AG10803 (cell line): ENCODE measurements around the gene UBTFL1.

Source experiments
- DNase-seq: peaks from one replicate; pipeline ENCODE4 v3.0.0; 2010; ENCODE audit warnings: low read depth
- H3K4me3 ChIP-seq: 2 replicates; pipeline ENCODE4 v1.5.1; 2011; ENCODE audit warnings: mild to moderate bottlenecking, low read length, control low read depth
- CTCF ChIP-seq: conservative IDR thresholded peaks from 2 replicates; pipeline ENCODE4 v1.5.1; 2011; ENCODE audit warnings: mild to moderate bottlenecking, low read length, control low read depth, inconsistent platforms

UBTFL1 gene

DNA sequence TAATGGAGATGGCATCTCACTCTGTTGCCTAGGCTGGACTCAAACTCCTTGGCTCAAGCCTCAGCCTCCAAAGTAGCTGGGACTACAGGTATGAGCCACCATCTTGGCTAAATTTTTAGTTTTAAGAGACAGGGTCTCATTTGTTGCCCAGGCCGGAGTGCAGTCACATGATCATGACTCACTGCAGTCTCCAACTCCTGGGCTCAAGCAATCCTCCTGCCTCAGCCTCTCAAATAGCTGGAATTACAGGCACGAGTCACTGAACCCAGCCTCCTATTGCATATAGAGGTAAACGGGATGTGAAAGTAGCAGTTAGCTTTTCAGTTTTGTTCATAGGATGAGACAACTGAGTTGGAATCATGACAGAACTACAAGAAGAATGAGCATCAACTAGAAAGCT is 39.2 kb downstream of the UBTFL1 start:
- no peak for TF ChIP-seq CTCF
- no peak for DNase-seq
- no peak overlapping the region for H3K4me3 ChIP-seq

DNA sequence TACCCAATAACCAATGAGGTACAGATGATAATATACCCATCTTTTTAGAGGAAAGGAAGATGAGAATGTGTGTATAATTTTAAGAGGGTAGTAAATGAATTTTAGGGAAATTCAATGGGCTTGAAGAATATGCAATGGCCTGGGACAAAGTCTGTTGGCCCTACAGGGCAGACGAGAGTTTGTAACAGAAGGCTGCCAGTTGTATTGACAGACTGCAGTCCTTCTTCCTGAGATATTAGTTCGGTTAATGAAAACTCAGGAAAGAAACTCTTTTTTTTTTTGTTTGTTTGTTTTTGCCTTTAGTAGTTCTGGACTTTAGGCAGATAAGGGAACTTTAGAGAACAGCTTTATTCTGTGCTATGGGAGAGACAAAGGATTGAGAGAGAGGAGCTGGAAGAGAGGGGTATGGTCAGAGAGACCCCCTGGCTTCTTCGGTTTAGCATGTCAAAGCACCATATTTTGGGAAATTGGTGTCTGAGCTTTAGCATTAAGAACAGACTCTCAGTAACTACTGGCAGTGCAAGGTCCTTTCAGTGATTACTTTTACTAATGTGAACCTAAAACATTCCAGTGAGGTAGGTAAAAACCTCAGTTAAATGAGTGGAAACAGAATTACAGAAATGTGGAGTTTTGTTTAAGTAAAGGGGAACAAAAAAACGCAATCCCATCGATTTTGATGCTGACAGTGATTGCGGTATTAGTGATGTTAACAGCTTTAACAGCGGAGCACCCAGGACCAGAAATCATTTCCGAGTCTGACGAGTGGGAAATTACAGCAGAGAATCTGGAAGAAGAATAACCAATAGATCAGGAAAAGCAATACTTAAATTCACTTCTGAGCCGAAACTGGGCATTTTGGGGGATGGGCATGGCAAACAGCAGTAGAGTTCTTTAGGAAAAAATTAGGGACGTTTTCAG is 48.1 kb downstream of the UBTFL1 start:
- DNase-seq: no peak
- H3K4me3 ChIP-seq: peak overlapping the region; percentile 63
- no peak for TF ChIP-seq CTCF

DNA sequence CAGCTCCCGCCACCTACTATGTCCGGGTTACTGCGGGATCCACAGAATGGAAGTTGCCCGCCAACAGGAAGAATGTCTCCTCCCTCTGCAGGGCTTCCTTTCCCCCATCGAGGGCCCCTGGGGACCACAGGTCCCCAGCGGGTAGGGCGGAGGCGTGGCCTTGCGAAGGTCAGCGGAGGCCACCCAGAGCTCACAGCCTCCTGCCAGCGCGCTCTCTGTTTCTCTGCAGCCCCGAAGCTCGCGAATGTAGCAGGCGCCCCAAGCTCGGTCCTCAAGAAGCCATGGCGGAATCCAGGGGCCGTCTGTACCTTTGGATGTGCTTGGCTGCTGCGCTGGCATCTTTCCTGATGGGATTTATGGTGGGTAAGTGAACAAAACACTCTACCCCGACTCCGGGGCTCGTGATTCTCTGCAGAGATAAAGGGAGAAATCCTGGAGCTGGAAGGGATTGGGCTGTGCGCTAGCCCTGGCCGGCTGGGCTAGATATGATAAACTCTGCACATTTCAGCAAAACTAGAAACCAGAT is 48.8 kb downstream of the UBTFL1 start, which contains the start of gene NAALAD2:
NAALAD2 (plus strand) TSS at position 186 of the 526 bp plus-strand sequence; CDS start at position 282, 96 bp downstream.
- DNase-seq: peak; percentile 28
- H3K4me3 ChIP-seq: peak within 1 kb of the TSS; percentile 63
- no peak for TF ChIP-seq CTCF

DNA sequence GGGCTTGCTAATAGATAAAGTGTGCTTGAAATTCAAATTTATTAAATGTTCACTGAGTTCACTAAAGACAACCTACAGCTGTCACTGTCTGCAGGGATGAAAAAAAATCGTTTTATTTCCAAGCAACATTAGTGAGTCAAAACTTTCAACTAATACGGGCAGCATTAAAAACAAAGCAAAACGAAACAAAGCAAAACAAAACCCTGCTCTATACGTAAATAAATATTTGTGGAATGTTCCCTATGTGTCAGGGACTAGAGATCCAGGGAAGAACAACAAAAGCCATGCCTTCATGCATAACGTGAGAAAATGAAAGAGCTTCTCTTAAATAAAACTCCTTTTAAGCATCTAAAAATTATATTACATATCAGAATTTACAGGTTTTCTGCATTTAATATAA is 49.3 kb downstream of the UBTFL1 start:
- H3K4me3 ChIP-seq: peak overlapping the region; percentile 63
- TF ChIP-seq CTCF: no peak
- peak; percentile 0 for DNase-seq
